ENCODE data around the gene TACC2.
A peak's percentile ranks its signal among the peaks of the same experiment; 100 is the strongest.

TACC2 gene

GRCh38 chr10:122301055-122301810 is 312.3 kb downstream of the TACC2 start:
- DNase-seq = peak; percentile 78

GRCh38 chr10:122301811-122302115 is 312.8 kb downstream of the TACC2 start:
- DNase-seq = no peak

- no peak for DNase-seq
Measured at GRCh38 chr10:122302315-122302714, 313.4 kb downstream of the TACC2 start.

GRCh38 chr10:122303271-122304053 is 314.5 kb downstream of the TACC2 start:
- DNase-seq = no peak

Measured in HCEC 1CT (cell line).